Liver (tissue), 9 donors: ENCODE data around the gene MS4A12. TPM values are rescaled to one million over a fixed set of nuclear protein-coding genes. Genes with fewer than 3 reads are reported as not detected.

ENCODE experiments used
- DNase-seq: peaks from one replicate; pipeline ENCODE4 v3.0.0-alpha.2; 2017; ENCODE audit warnings: low spot score
- H3K27ac ChIP-seq, 2 donors: one replicate each; pipeline ENCODE4 v1.7.0; 2013; ENCODE audit warnings: inconsistent platforms in 2 of 2, low read length in 2 of 2, control low read depth in 1 of 2, low read depth in 1 of 2, mild to moderate bottlenecking in 1 of 2
- H3K27me3 ChIP-seq, 4 donors: one replicate each; pipeline versions ENCODE4 v1.6.1 to v1.7.0; 2013; ENCODE audit warnings: low read length in 3 of 4, inconsistent platforms in 1 of 4, mild to moderate bottlenecking in 1 of 4, moderate library complexity in 1 of 4; ENCODE audit not compliant: control insufficient read depth in 4 of 4, insufficient read depth in 4 of 4
- H3K36me3 ChIP-seq, 4 donors: one replicate each; pipeline versions ENCODE4 v1.6.1 to v1.7.0; 2013; ENCODE audit warnings: low read length in 3 of 4, mild to moderate bottlenecking in 3 of 4, low read depth in 1 of 4, moderate library complexity in 1 of 4; ENCODE audit not compliant: control insufficient read depth in 4 of 4, insufficient read depth in 3 of 4
- H3K4me1 ChIP-seq, 4 donors: one replicate each; pipeline versions ENCODE4 v1.6.1 to v1.7.0; 2013; ENCODE audit warnings: low read length in 3 of 4, mild to moderate bottlenecking in 3 of 4, moderate library complexity in 1 of 4; ENCODE audit not compliant: control insufficient read depth in 4 of 4, insufficient read depth in 4 of 4
- H3K4me3 ChIP-seq, 3 donors: one replicate each; pipeline versions ENCODE4 v1.6.1 to v1.7.0; 2013; ENCODE audit warnings: low read length in 3 of 3, control low read depth in 1 of 3, low read depth in 1 of 3, mild to moderate bottlenecking in 1 of 3
- H3K9ac ChIP-seq, 2 donors: one replicate each; pipeline ENCODE4 v1.7.0; 2013; ENCODE audit warnings: low read length in 2 of 2, mild to moderate bottlenecking in 2 of 2, moderate library complexity in 2 of 2, control low read depth in 1 of 2, low read depth in 1 of 2
- H3K9me3 ChIP-seq, 4 donors: one replicate each; pipeline versions ENCODE4 v1.6.1 to v1.7.0; 2013; ENCODE audit warnings: low read length in 3 of 4; ENCODE audit not compliant: control insufficient read depth in 4 of 4
- ATF3 ChIP-seq: IDR thresholded peaks from 2 replicates; pipeline ENCODE4 v1.6.1; 2016; ENCODE audit warnings: antibody characterized with exemption
- CTCF ChIP-seq: fragments of 150-350 bp; IDR thresholded peaks from 2 replicates; pipeline ENCODE4 v1.5.1; 2017; ENCODE audit warnings: improper control_type of control experiment, low read depth, low read length; ENCODE audit not compliant: missing input control
- FOXA1 ChIP-seq: IDR thresholded peaks from 2 replicates; pipeline ENCODE4 v1.6.1; 2016; ENCODE audit warnings: antibody characterized with exemption
- FOXA2 ChIP-seq: IDR thresholded peaks from 2 replicates; pipeline ENCODE4 v1.6.1; 2016; ENCODE audit warnings: antibody characterized with exemption
- GABPA ChIP-seq, 2 donors: IDR thresholded peaks in 1 of 2; conservative IDR thresholded peaks in 1 of 2; 2 replicates each; pipeline ENCODE4 v1.6.1; 2016; ENCODE audit warnings: antibody characterized with exemption in 2 of 2, mild to moderate bottlenecking in 1 of 2, moderate library complexity in 1 of 2
- HNF4A ChIP-seq, 2 donors: conservative IDR thresholded peaks; 2 replicates each; pipeline ENCODE4 v1.6.1; 2016; ENCODE audit warnings: antibody characterized with exemption in 2 of 2, mild to moderate bottlenecking in 2 of 2
- HNF4G ChIP-seq: IDR thresholded peaks from 2 replicates; pipeline ENCODE4 v1.6.1; 2016; ENCODE audit warnings: antibody characterized with exemption
- JUND ChIP-seq, 2 donors: IDR thresholded peaks; 2 replicates each; pipeline ENCODE4 v1.6.1; 2016; ENCODE audit warnings: antibody characterized with exemption in 2 of 2
- MAX ChIP-seq: IDR thresholded peaks from 2 replicates; pipeline ENCODE4 v1.6.1; 2016; ENCODE audit warnings: antibody characterized with exemption
- RAD21 ChIP-seq, 2 donors: IDR thresholded peaks; 2 replicates each; pipeline ENCODE4 v1.6.1; 2016; ENCODE audit warnings: antibody characterized with exemption in 2 of 2, mild to moderate bottlenecking in 2 of 2
- REST ChIP-seq: IDR thresholded peaks from 2 replicates; pipeline ENCODE4 v1.6.1; 2016; ENCODE audit warnings: antibody characterized with exemption, mild to moderate bottlenecking
- RXRA ChIP-seq, 2 donors: IDR thresholded peaks; 2 replicates each; pipeline ENCODE4 v1.6.1; 2017 to 2018; ENCODE audit warnings: antibody characterized with exemption in 2 of 2, mild to moderate bottlenecking in 1 of 2
- SP1 ChIP-seq: IDR thresholded peaks from 2 replicates; pipeline ENCODE4 v1.6.1; 2018; ENCODE audit warnings: antibody characterized with exemption, mild to moderate bottlenecking
- TAF1 ChIP-seq: conservative IDR thresholded peaks from 2 replicates; pipeline ENCODE4 v1.6.1; 2016; ENCODE audit warnings: antibody characterized with exemption, mild to moderate bottlenecking
- YY1 ChIP-seq: IDR thresholded peaks from 2 replicates; pipeline ENCODE4 v1.6.1; 2016; ENCODE audit warnings: antibody characterized with exemption, mild to moderate bottlenecking
- ZBTB33 ChIP-seq: IDR thresholded peaks from 2 replicates; pipeline ENCODE4 v1.6.1; 2016; ENCODE audit warnings: antibody characterized with exemption
- WGBS: extraction: QIAGEN DNeasy Blood & Tissue Kit; methylation state at CpG from one replicate; pipeline ENCODE4 v1.1.7; 2013; 5-methylcytosine and 5-hydroxymethylcytosine counted together
- polyA plus RNA-seq, 2 donors: library from polyadenylated mRNA; stranded (reverse) in 1 of 2; unstranded in 1 of 2; fragments of 200-250 nt in 1 of 2; fragments of >200 nt in 1 of 2; fragmentation: Nextera tagmentation in 1 of 2; extraction: Ambion mirVana in 1 of 2; gene quantifications; one replicate each; pipeline versions ENCODE4 v1.2.1 to v1.2.3, GENCODE V29; 2013 to 2015
- total RNA-seq, 2 donors: library from RNA; depleted of rRNA; stranded (reverse); fragments of >200 nt; gene quantifications; one replicate each; pipeline ENCODE4 v1.2.3, GENCODE V29; 2014
- donor health status: healthy.
- donor health status: healthy.
- donor health status: healthy.
- donor health status: healthy.
- donor health status: healthy.

The MS4A12 gene
- total and polyA plus RNA-seq, 4 donors = not detected

- TF ChIP-seq REST (no peak), FOXA1 (no peak), MAX (no peak), TAF1 (no peak)
Measured at GRCh38 chr11:60469723-60470122, 22.9 kb upstream of the MS4A12 start (continued).

- 52% methylated on average over 6 of the region's 6 CpGs for WGBS
- H3K9me3 ChIP-seq = no peaks in the 10 kb centered on the region
- no peak overlapping the region for H3K27ac ChIP-seq
- DNase-seq = no peak
- no peaks in the 10 kb centered on the region for H3K27me3 ChIP-seq
- no peaks in the 10 kb centered on the region for H3K4me1 ChIP-seq
- H3K36me3 ChIP-seq = no peaks in the 10 kb centered on the region
- no peak for TF ChIP-seq SP1
- TF ChIP-seq HNF4A (conservative IDR thresholded peaks at IDR 0.05) = no peak
- no peak for TF ChIP-seq ATF3
- TF ChIP-seq YY1 = no peak
- no peak for TF ChIP-seq ZBTB33
- no peak for TF ChIP-seq JUND (IDR thresholded peaks at IDR 0.05)
- TF ChIP-seq GABPA (IDR thresholded peaks at IDR 0.05 in 1 of 2, conservative IDR thresholded peaks at IDR 0.05 in 1 of 2) = no peak
- no peak for TF ChIP-seq RAD21 (IDR thresholded peaks at IDR 0.05)
- TF ChIP-seq RXRA (IDR thresholded peaks at IDR 0.05) = no peak
- TF ChIP-seq FOXA1 = no peak
- TF ChIP-seq CTCF = no peak
- TF ChIP-seq HNF4G = no peak
- TF ChIP-seq FOXA2 = no peak
- TF ChIP-seq TAF1 = no peak
- no peak overlapping the region for H3K4me3 ChIP-seq
- no peak overlapping the region for H3K9ac ChIP-seq
Measured at GRCh38 chr11:60477035-60477445, 15.5 kb upstream of the MS4A12 start.
